Right lobe of liver (tissue), 6 donors: ENCODE results near the gene EDN1. TPM values are rescaled to one million over a fixed set of nuclear protein-coding genes. Genes with fewer than 3 reads are reported as not detected.

ENCODE experiments used
- ATAC-seq, 4 donors: fragments of 200-7000 bp; cut with Tn5 transposase; one replicate each; pipeline ENCODE4 v1.9.1; 2020; ENCODE audit warnings: mild to moderate bottlenecking in 4 of 4, moderate library complexity in 4 of 4
- DNase-seq, 3 donors: peaks; one replicate each; pipeline ENCODE4 v3.0.0-alpha.2; 2020
- H3K27ac ChIP-seq, 3 donors: fragments of 200-600 bp; one replicate each; pipeline ENCODE4 v1.8.0; 2022
- H3K27me3 ChIP-seq, 2 donors: fragments of 200-600 bp; one replicate each; pipeline ENCODE4 v1.8.0; 2022
- H3K36me3 ChIP-seq, 4 donors: fragments of 200-600 bp; sonication (generic) in 1 of 4; one replicate each; pipeline versions ENCODE4 v1.5.1 to v1.8.0; 2017 to 2022; ENCODE audit warnings: control low read depth in 1 of 4
- H3K4me1 ChIP-seq, 4 donors: fragments of 200-600 bp; sonication (generic) in 1 of 4; one replicate each; pipeline versions ENCODE4 v1.5.1 to v1.8.0; 2017 to 2022; ENCODE audit warnings: control low read depth in 1 of 4
- H3K4me3 ChIP-seq, 3 donors: fragments of 200-600 bp; one replicate each; pipeline ENCODE4 v1.8.0; 2022
- H3K9me3 ChIP-seq, 4 donors: fragments of 200-600 bp; sonication (generic) in 1 of 4; one replicate each; pipeline versions ENCODE4 v1.5.1 to v1.8.0; 2017 to 2022; ENCODE audit warnings: control low read depth in 1 of 4
- CTCF ChIP-seq, 4 donors: fragments of 200-600 bp in 3 of 4; fragments of 450-650 bp in 1 of 4; IDR thresholded peaks; one replicate each; pipeline versions ENCODE4 v1.5.1 to v1.8.0; 2016 to 2022; ENCODE audit warnings: antibody characterized with exemption in 4 of 4, mild to moderate bottlenecking in 2 of 4
- POLR2A ChIP-seq: fragments of 450-650 bp; IDR thresholded peaks from one replicate; pipeline ENCODE4 v1.6.1; 2017; ENCODE audit warnings: antibody characterized with exemption, mild to moderate bottlenecking
- WGBS: methylation state at CpG from one replicate; pipeline ENCODE4 v1.1.6; 2018; ENCODE audit warnings: low coverage, low lambda C conversion rate; ENCODE audit not compliant: insufficient coverage; ENCODE audit errors: missing lambda C conversion rate; 5-methylcytosine and 5-hydroxymethylcytosine counted together
- intact Hi-C, 2 donors: fragments of 100-400 bp; cut with DNase I; formaldehyde crosslinking; loops; one replicate each; pipeline versions ENCODE4 v1.11.2 to v1.14.1; 2022
- total RNA-seq, 6 experiments: library from RNA; depleted of rRNA in 2 of 6; stranded (reverse); fragments of >200 nt in 2 of 6; fragmentation: NEBNext Ultra II Directional in 3 of 6; extraction: Animal tissue kit (Norgen Biotek cat#: 25700) in 3 of 6; gene quantifications; one replicate each; pipeline versions ENCODE4 v1.1.0 to v1.2.4, GENCODE V29; 2016 to 2023
- donor health status: DM: no; HTN: yes; CAD: no.
- donor health status: DM: no; HTN: no; CAD: no.
- donor health status: DM: no; HTN: no; CAD: no.
- donor health status: DM: no; HTN: yes; CAD: no.
- donor health status: DM: no; HTN: yes; CAD: no.

The EDN1 gene
- total RNA-seq, 6 experiments from 2014 or later, result 0.18 to 6.8 (median 1.4) TPM

- intact Hi-C loops, result no loop called here
- DNase-seq (no peak), ATAC-seq (no peak)
- Histone ChIP-seq H3K36me3 (no peaks in the 10 kb centered on the region), H3K4me1 (peaks cover 0 to 10% (median 4%) of the 10 kb centered on the region in 4 donors), H3K27me3 (no peaks in the 10 kb centered on the region), H3K4me3 (no peak overlapping the region), H3K9me3 (no peaks in the 10 kb centered on the region), H3K27ac (no peak overlapping the region)
- WGBS, result 64% methylated on average over 3 of the region's 3 CpGs
- TF ChIP-seq CTCF (IDR thresholded peaks at IDR 0.05) (no peak), POLR2A (no peak)
These were observed 1.2 kb upstream of the EDN1 start for GRCh38 chr6:12288914-12289313.

- 2% methylated on average over 13 of the region's 13 CpGs for WGBS
- no peak for TF ChIP-seq POLR2A
- peak; percentile 46 to 58 (median 57) for TF ChIP-seq CTCF (IDR thresholded peaks at IDR 0.05)
These were observed 719 bp upstream of the EDN1 start for GRCh38 chr6:12289365-12289919.

GRCh38 chr6:12291071-12291838 is 1.1 kb downstream of the EDN1 start:
- WGBS, result 22% methylated on average over 11 of the region's 12 CpGs

More at GRCh38 chr6:12289365-12289919, 719 bp upstream of the EDN1 start:
- no peaks in the 10 kb centered on the region for H3K27me3 ChIP-seq
- intact Hi-C loops, result no loop called here
- DNase-seq (no peak), ATAC-seq (peak; percentile 18 to 48 (median 33))
- H3K4me3 ChIP-seq, result peak overlapping the region; percentile 27 to 45 (median 33)
- H3K36me3 ChIP-seq, result no peaks in the 10 kb centered on the region
- no peaks in the 10 kb centered on the region for H3K9me3 ChIP-seq
- peak overlapping the region in 1 of 3 donors; percentile 9 for H3K27ac ChIP-seq
- H3K4me1 ChIP-seq, result peaks cover 0 to 10% (median 4%) of the 10 kb centered on the region in 4 donors

More at GRCh38 chr6:12291071-12291838, 1.1 kb downstream of the EDN1 start:
- ATAC-seq (no peak), DNase-seq (no peak)
- peaks cover 0 to 10% (median 4%) of the 10 kb centered on the region in 4 donors for H3K4me1 ChIP-seq
- peak overlapping the region; percentile 18 to 45 (median 27) for H3K4me3 ChIP-seq
- TF ChIP-seq POLR2A (no peak), CTCF (IDR thresholded peaks at IDR 0.05) (no peak)
- H3K36me3 ChIP-seq, result no peaks in the 10 kb centered on the region
- intact Hi-C loops, result loop anchor here (5.0 to 10.0 kb wide), 2 partner anchors 311 to 314 kb away; no protein-coding TSS in a partner anchor
- peak overlapping the region in 2 of 3 donors; percentile 8 to 19 for H3K27ac ChIP-seq
- no peaks in the 10 kb centered on the region for H3K9me3 ChIP-seq
- no peaks in the 10 kb centered on the region for H3K27me3 ChIP-seq
